IMR-90 (cell line): ENCODE results near the gene ATP8B4. TPM values are rescaled to one million over a fixed set of nuclear protein-coding genes. Genes with fewer than 3 reads are reported as not detected.
A peak's percentile ranks its signal among the peaks of the same experiment; 100 is the strongest.

Experiments used
- ATAC-seq: fragments of 200-7000 bp; cut with Tn5 transposase; 2 replicates; pipeline ENCODE4 v1.9.1; 2020; ENCODE audit warnings: low read depth, mild to moderate bottlenecking, moderate library complexity
- BruUV-seq: library from RNA; stranded (reverse); fragments of 400-500 nt; replicated peaks from 2 replicates; lab custom pipeline; 2021; lab: Mats Ljungman, UMichigan
- CTCF ChIA-PET: fragments of 300-600 bp; formaldehyde crosslinking; extraction: SDS; loops from one replicate; lab custom pipeline; 2021; ENCODE audit warnings: antibody characterized with exemption; lab: Yijun Ruan, JAX
- POLR2A ChIA-PET: fragments of 300-600 bp; sonication (Branson Sonifier 250); formaldehyde crosslinking; loops from one replicate; lab custom pipeline; 2022; ENCODE audit warnings: antibody characterized with exemption; ENCODE audit not compliant: unreplicated experiment; lab: Charles Lee
- DNase-seq: peaks from one replicate; pipeline ENCODE4 v3.0.0; 2013
- H2AFZ ChIP-seq: replicated peaks from 2 replicates; pipeline ENCODE3; 2013; ENCODE audit warnings: low read length, mild to moderate bottlenecking; ENCODE audit not compliant: poor library complexity
- H2AK5ac ChIP-seq: 2 replicates; pipeline ENCODE4 v1.6.1; 2013; ENCODE audit warnings: low read depth, low read length, inconsistent platforms
- H2AK9ac ChIP-seq: replicated peaks from 2 replicates; pipeline ENCODE3; 2013; ENCODE audit warnings: mild to moderate bottlenecking, low read depth, low read length, moderate library complexity; ENCODE audit not compliant: poor library complexity
- H2BK120ac ChIP-seq: 2 replicates; pipeline ENCODE4 v1.6.1; 2013; ENCODE audit warnings: low read depth, low read length, inconsistent platforms
- H2BK15ac ChIP-seq: 3 replicates; pipeline ENCODE4 v1.6.1; 2013; ENCODE audit warnings: low read depth, low read length, inconsistent platforms
- H2BK20ac ChIP-seq: 2 replicates; pipeline ENCODE4 v1.6.1; 2013; ENCODE audit warnings: low read depth, mild to moderate bottlenecking, inconsistent platforms, low read length, moderate library complexity
- H2BK5ac ChIP-seq: 2 replicates; pipeline ENCODE4 v1.6.1; 2013; ENCODE audit warnings: mild to moderate bottlenecking, low read depth, low read length, inconsistent platforms; ENCODE audit not compliant: poor library complexity, severe bottlenecking
- H3K14ac ChIP-seq: replicated peaks from 2 replicates; pipeline ENCODE4 v1.6.1; 2013; ENCODE audit warnings: low read depth, low read length, inconsistent platforms
- H3K18ac ChIP-seq: 2 replicates; pipeline ENCODE4 v1.6.1; 2013; ENCODE audit warnings: low read depth, low read length, control low read depth
- H3K23ac ChIP-seq: 2 replicates; pipeline ENCODE4 v1.6.1; 2013; ENCODE audit warnings: low read depth, low read length, inconsistent platforms
- H3K27ac ChIP-seq: 2 replicates; pipeline ENCODE4 v1.5.1; 2013; ENCODE audit warnings: mild to moderate bottlenecking, control low read depth, low read length; ENCODE audit not compliant: insufficient read depth
- H3K27me3 ChIP-seq: 2 replicates; pipeline ENCODE4 v1.6.1; 2013; ENCODE audit warnings: low read length; ENCODE audit not compliant: control insufficient read depth, insufficient read depth
- H3K36me3 ChIP-seq: 2 replicates; pipeline ENCODE4 v1.6.1; 2013; ENCODE audit warnings: low read length, mixed read lengths; ENCODE audit not compliant: control insufficient read depth, insufficient read depth
- H3K4ac ChIP-seq: 2 replicates; pipeline ENCODE4 v1.6.1; 2013; ENCODE audit warnings: low read depth, low read length, inconsistent platforms
- H3K4me1 ChIP-seq: 2 replicates; pipeline ENCODE4 v1.6.1; 2013; ENCODE audit warnings: low read length, mixed read lengths; ENCODE audit not compliant: control insufficient read depth, insufficient read depth
- H3K4me2 ChIP-seq: 2 replicates; pipeline ENCODE4 v1.6.1; 2013; ENCODE audit warnings: low read depth, mild to moderate bottlenecking, control low read depth, low read length, moderate library complexity
- H3K4me3 ChIP-seq: 2 replicates; pipeline ENCODE4 v1.5.1; 2013; ENCODE audit warnings: low read depth, mild to moderate bottlenecking, control low read depth, low read length, moderate library complexity; ENCODE audit not compliant: insufficient read depth
- H3K56ac ChIP-seq: 2 replicates; pipeline ENCODE4 v1.6.1; 2013; ENCODE audit warnings: low read length, inconsistent platforms; ENCODE audit not compliant: insufficient read depth; ENCODE audit errors: extremely low read depth
- H3K79me1 ChIP-seq, 2 experiments: 2 replicates each; pipeline ENCODE4 v1.6.1; 2013; ENCODE audit warnings: low read length in 2 of 2, inconsistent platforms in 1 of 2, low read depth in 1 of 2
- H3K9ac ChIP-seq: 2 replicates; pipeline ENCODE4 v1.6.1; 2013; ENCODE audit warnings: low read depth, low read length, control low read depth
- H3K9me1 ChIP-seq: 2 replicates; pipeline ENCODE4 v1.6.1; 2013; ENCODE audit warnings: low read length, inconsistent platforms; ENCODE audit not compliant: insufficient read depth
- H3K9me3 ChIP-seq: 2 replicates; pipeline ENCODE4 v1.6.1; 2013; ENCODE audit warnings: low read length; ENCODE audit not compliant: control insufficient read depth, insufficient read depth
- H4K20me1 ChIP-seq: 2 replicates; pipeline ENCODE4 v1.6.1; 2013; ENCODE audit warnings: low read length, inconsistent platforms; ENCODE audit not compliant: insufficient read depth
- H4K5ac ChIP-seq: 2 replicates; pipeline ENCODE4 v1.6.1; 2013; ENCODE audit warnings: mild to moderate bottlenecking, low read depth, low read length, control low read depth
- H4K8ac ChIP-seq, 2 experiments: 2 replicates each; pipeline ENCODE4 v1.6.1; 2013; ENCODE audit warnings: low read depth in 2 of 2, low read length in 2 of 2, control low read depth in 1 of 2, inconsistent platforms in 1 of 2
- H4K91ac ChIP-seq: 2 replicates; pipeline ENCODE4 v1.6.1; 2013; ENCODE audit warnings: low read depth, low read length, inconsistent platforms; ENCODE audit not compliant: insufficient read depth
- MAFK ChIP-seq: IDR thresholded peaks from 2 replicates; pipeline ENCODE4 v1.6.1; 2012; ENCODE audit warnings: low read depth, low read length, improper control_type of control experiment
- WGBS, 2 experiments: methylation state at CpG; one replicate each; pipeline versions ENCODE4 v1.1.5 to v1.1.7; 2013; ENCODE audit warnings: missing lambda C conversion rate in 2 of 2; ENCODE audit not compliant: insufficient read length in 1 of 2; ENCODE audit errors: extremely low coverage in 2 of 2; 5-methylcytosine and 5-hydroxymethylcytosine counted together
- dilution Hi-C: fragments of 300-500 bp; cut with HindIII; formaldehyde crosslinking; loops from one replicate; pipeline ENCODE4 v1.14.3; 2018; ENCODE audit warnings: low sequenced_read_pairs; ENCODE audit not compliant: unreplicated experiment
- in situ Hi-C: fragments of 300-500 bp; cut with MboI; formaldehyde crosslinking; loops from 3 replicates; pipeline ENCODE4 v1.14.3; 2019; ENCODE audit warnings: low sequenced_read_pairs, inconsistent platforms, mixed read lengths
- intact Hi-C: fragments of 100-400 bp; cut with micrococcal nuclease; formaldehyde crosslinking; loops from 2 replicates; pipeline ENCODE4 v1.10.0; 2022
- polyA plus RNA-seq, 3 experiments: library from polyadenylated mRNA; depleted of rRNA; stranded (reverse); fragments of >200 nt; gene quantifications; 2 replicates each; pipeline ENCODE4 v1.2.3, GENCODE V29; 2012; ENCODE audit warnings: low replicate concordance in 1 of 3
- total RNA-seq: library from RNA; depleted of rRNA; stranded (reverse); fragments of >200 nt; gene quantifications from 2 replicates; pipeline ENCODE4 v1.2.3, GENCODE V29; 2012
- TF ChIP-seq, protein P1 (sequence below): fragments of 150-350 bp; IDR thresholded peaks from 2 replicates; pipeline ENCODE4 v1.6.1; 2016; ENCODE audit warnings: low read depth, mild to moderate bottlenecking, low read length, moderate library complexity, borderline replicate concordance

The ATP8B4 gene
- total and polyA plus RNA-seq, 2 of the 4 experiments (the other 2 are of a cell fraction) = 0.12 to 0.54 TPM

DNA sequence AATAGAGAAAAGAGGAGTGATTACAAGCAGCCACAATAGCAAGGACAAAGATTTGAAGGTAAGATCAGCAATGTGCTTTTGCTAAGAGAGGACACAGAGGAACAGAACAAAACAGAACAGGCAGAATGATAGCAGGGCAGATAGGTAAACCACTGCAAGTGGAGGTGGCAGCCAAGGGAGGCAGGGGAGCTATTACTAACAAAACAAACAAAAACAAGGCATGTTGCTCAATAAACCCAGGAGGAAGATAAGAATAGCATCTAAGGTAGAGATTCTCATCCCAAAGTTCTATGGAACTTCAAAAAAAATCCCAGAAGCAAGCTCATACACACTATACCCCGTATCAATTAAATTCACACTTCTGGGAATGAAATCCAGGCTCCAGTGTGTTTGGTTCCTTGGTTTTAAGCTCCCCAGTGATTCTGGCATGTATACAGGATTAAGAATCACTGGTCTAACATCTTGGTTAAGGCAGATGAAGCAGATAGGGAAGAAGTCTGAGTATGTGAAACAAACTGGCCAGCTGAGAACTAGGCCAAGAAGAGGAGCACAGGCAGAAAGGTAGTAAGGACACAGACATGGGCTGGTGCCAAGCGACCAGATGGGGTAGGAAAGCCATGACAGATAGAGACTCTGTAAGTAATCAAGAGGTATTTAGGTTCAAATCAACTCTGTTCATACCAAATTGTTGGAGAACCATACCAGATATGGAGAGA lies 309.0 kb downstream of the ATP8B4 start:
- no peak overlapping the region for H3K4me2 ChIP-seq
- no peak overlapping the region; the same call in 1 of the 2 replicates for H3K14ac ChIP-seq
- H2BK20ac ChIP-seq = no peak overlapping the region
- H3K56ac ChIP-seq = no peak overlapping the region
- 0 out of 2 replicates have a peak, but pooled peaks cover 2% of the 10 kb centered on the region for H3K9me1 ChIP-seq
- dilution Hi-C loops (no loop called here), intact Hi-C loops (no loop called here), in situ Hi-C loops (no loop called here)
- H3K27ac ChIP-seq = no peak overlapping the region
- ChIA-PET CTCF (interaction anchor here (0.9 kb wide), 1 partner anchor 8 kb away, joined by 3 read pairs; no protein-coding TSS in a partner anchor), POLR2A (interaction anchor here (0.6 kb wide), 1 partner anchor 91 kb away, joined by 4 read pairs; no protein-coding TSS in a partner anchor)
- H4K20me1 ChIP-seq = no peaks in the 10 kb centered on the region
- no peak overlapping the region for H4K91ac ChIP-seq
- no peak overlapping the region for H3K9ac ChIP-seq
- H2AK5ac ChIP-seq = peak overlapping the region; percentile 1
- no peak overlapping the region for H2AFZ ChIP-seq
- no peaks in the 10 kb centered on the region for H3K79me1 ChIP-seq
- H3K23ac ChIP-seq = no peak overlapping the region
- no peak overlapping the region for H2BK5ac ChIP-seq
- peak overlapping the region; percentile 78; the same call in 1 of the 2 replicates for H4K5ac ChIP-seq
- no CpG with 5 or more reads among the region's 2 CpGs for WGBS, 2 experiments
- H4K8ac ChIP-seq = no peak overlapping the region
- peak overlapping the region; percentile 95 for H3K18ac ChIP-seq
- peak; percentile 24; the same call in 1 of the 2 replicates for ATAC-seq
- TF ChIP-seq, protein P1, sequence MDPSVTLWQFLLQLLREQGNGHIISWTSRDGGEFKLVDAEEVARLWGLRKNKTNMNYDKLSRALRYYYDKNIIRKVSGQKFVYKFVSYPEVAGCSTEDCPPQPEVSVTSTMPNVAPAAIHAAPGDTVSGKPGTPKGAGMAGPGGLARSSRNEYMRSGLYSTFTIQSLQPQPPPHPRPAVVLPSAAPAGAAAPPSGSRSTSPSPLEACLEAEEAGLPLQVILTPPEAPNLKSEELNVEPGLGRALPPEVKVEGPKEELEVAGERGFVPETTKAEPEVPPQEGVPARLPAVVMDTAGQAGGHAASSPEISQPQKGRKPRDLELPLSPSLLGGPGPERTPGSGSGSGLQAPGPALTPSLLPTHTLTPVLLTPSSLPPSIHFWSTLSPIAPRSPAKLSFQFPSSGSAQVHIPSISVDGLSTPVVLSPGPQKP = no peak
- TF ChIP-seq MAFK = no peak
- no peaks in the 10 kb centered on the region for H3K27me3 ChIP-seq
- no peak overlapping the region for H2BK120ac ChIP-seq
- no peak overlapping the region for H2AK9ac ChIP-seq
- no peak overlapping the region for H3K4me3 ChIP-seq
- DNase-seq = no peak
- BruUV-seq = no TSS peak
- H2BK15ac ChIP-seq = 0 out of 3 replicates have a peak overlapping the region, but pooled peaks have one; percentile 39
- no peaks in the 10 kb centered on the region for H3K9me3 ChIP-seq
- peak overlapping the region; percentile 12; the same call in 1 of the 2 replicates for H3K4ac ChIP-seq
- peaks cover 6% of the 10 kb centered on the region; the same call in 1 of the 2 replicates for H3K4me1 ChIP-seq
- H3K36me3 ChIP-seq = no peaks in the 10 kb centered on the region
